SU-DHL-6 (cell line): ENCODE data around the gene CCNC.

ENCODE experiments used
- H2AFZ ChIP-seq: fragments of 200-600 bp; sonication (generic); 2 replicates; pipeline ENCODE4 v1.6.1; 2014; ENCODE audit warnings: low read depth, mild to moderate bottlenecking, moderate library complexity, mixed read lengths, antibody characterized with exemption, low read length; ENCODE audit not compliant: severe bottlenecking
- H3F3A ChIP-seq: fragments of 200-600 bp; shearing (Covaris generic); 2 replicates; pipeline ENCODE4 v1.6.0; 2016; ENCODE audit warnings: antibody characterized with exemption, mild to moderate bottlenecking; ENCODE audit not compliant: insufficient read depth
- H3K27ac ChIP-seq: fragments of 200-600 bp; sonication (generic); 2 replicates; pipeline ENCODE4 v1.5.1; 2016; ENCODE audit warnings: low read depth, mild to moderate bottlenecking, low read length, moderate library complexity, mixed read lengths
- H3K27me3 ChIP-seq: fragments of 200-600 bp; sonication (generic), shearing (Covaris generic); 2 replicates; pipeline ENCODE4 v1.6.0; 2014; ENCODE audit warnings: mild to moderate bottlenecking, low read length
- H3K36me3 ChIP-seq: fragments of 200-600 bp; sonication (generic); 2 replicates; pipeline ENCODE4 v1.6.1; 2014; ENCODE audit warnings: mild to moderate bottlenecking, low read length, mixed read lengths
- H3K4me2 ChIP-seq: fragments of 300-600, 200-600 bp; shearing (Covaris generic), sonication (generic); 2 replicates; pipeline ENCODE4 v1.6.0; 2014; ENCODE audit warnings: low read length, low read depth, mild to moderate bottlenecking; ENCODE audit not compliant: poor library complexity, severe bottlenecking
- H3K4me3 ChIP-seq: fragments of 200-600 bp; sonication (generic); 2 replicates; pipeline ENCODE4 v1.5.1; 2014; ENCODE audit warnings: antibody characterized with exemption, low read length, mild to moderate bottlenecking, mixed read lengths; ENCODE audit not compliant: insufficient read depth, poor library complexity, severe bottlenecking
- H3K79me2 ChIP-seq: fragments of 200-600 bp; sonication (generic); 2 replicates; pipeline ENCODE4 v1.6.1; 2014; ENCODE audit warnings: mild to moderate bottlenecking, low read length, moderate library complexity; ENCODE audit not compliant: insufficient read depth
- H3K9ac ChIP-seq: fragments of 200-600 bp; sonication (generic); 2 replicates; pipeline ENCODE4 v1.7.0; 2014; ENCODE audit warnings: mild to moderate bottlenecking, low read length
- H3K9me2 ChIP-seq: fragments of 200-600 bp; sonication (generic); replicated peaks from 2 replicates; pipeline ENCODE4 v1.6.1; 2014; ENCODE audit warnings: low read length; ENCODE audit not compliant: insufficient read depth
- H3K9me3 ChIP-seq: fragments of 200-600 bp; sonication (generic); 2 replicates; pipeline ENCODE4 v1.6.1; 2014; ENCODE audit warnings: low read length, mixed read lengths; ENCODE audit not compliant: insufficient read depth
- H4K20me1 ChIP-seq: fragments of 200-600 bp; sonication (generic); 2 replicates; pipeline ENCODE4 v1.6.1; 2014; ENCODE audit warnings: low read depth, mild to moderate bottlenecking, antibody characterized with exemption, low read length, moderate library complexity, mixed read lengths
- CTCF ChIP-seq: fragments of 200-600 bp; sonication (generic); IDR thresholded peaks from one replicate; pipeline ENCODE4 v1.5.1; 2017; ENCODE audit warnings: antibody characterized with exemption, mild to moderate bottlenecking, low read length, moderate library complexity; ENCODE audit not compliant: insufficient read depth, poor library complexity, severe bottlenecking
- EZH2phosphoT487 ChIP-seq: fragments of 200-600 bp; sonication (generic), shearing (Covaris generic); conservative IDR thresholded peaks from 2 replicates; pipeline ENCODE4 v1.6.1; 2018; ENCODE audit warnings: mild to moderate bottlenecking, antibody characterized with exemption, low read length, moderate library complexity, mixed read lengths

The CCNC gene

GRCh38 chr6:99568103-99568933 lies at the start of gene CCNC:
TSS of gene CCNC (minus strand) at chr6:99568660. CDS start at chr6:99568527, 133 bp downstream.
- TF ChIP-seq CTCF: no peak
- no peak for TF ChIP-seq EZH2phosphoT487
- Histone ChIP-seq H3K9me3 (no peaks in the 10 kb centered on the region), H3K9me2 (no peaks in the 10 kb centered on the region), H3K79me2 (peaks cover 51% of the 10 kb centered on the region), H2AFZ (peak within 1 kb of the TSS; percentile 93), H3K9ac (peak within 1 kb of the TSS; percentile 84), H3K36me3 (no peaks in the 10 kb centered on the region), H4K20me1 (peaks cover 31% of the 10 kb centered on the region), H3K27ac (peak within 1 kb of the TSS; percentile 45), H3K4me3 (peak within 1 kb of the TSS; percentile 96), H3K27me3 (no peaks in the 10 kb centered on the region), H3K4me2 (peak within 1 kb of the TSS; percentile 87), H3F3A (peaks cover 5% of the 10 kb centered on the region; the same call in 1 of the 2 replicates)

GRCh38 chr6:99617131-99617530 lies 48.7 kb upstream of the CCNC start:
- Histone ChIP-seq H3K9ac (no peak overlapping the region), H3K27ac (no peak overlapping the region), H2AFZ (no peak overlapping the region), H3K9me3 (no peaks in the 10 kb centered on the region), H3K36me3 (no peaks in the 10 kb centered on the region), H3F3A (no peaks in the 10 kb centered on the region), H3K27me3 (no peaks in the 10 kb centered on the region), H3K79me2 (no peaks in the 10 kb centered on the region), H3K4me2 (no peak overlapping the region), H4K20me1 (no peaks in the 10 kb centered on the region), H3K9me2 (no peaks in the 10 kb centered on the region), H3K4me3 (no peak overlapping the region)
- TF ChIP-seq CTCF (no peak), EZH2phosphoT487 (no peak)

- Histone ChIP-seq H4K20me1 (no peaks in the 10 kb centered on the region), H3K36me3 (no peaks in the 10 kb centered on the region), H3K4me2 (no peak overlapping the region), H3F3A (no peaks in the 10 kb centered on the region), H3K27ac (no peak overlapping the region), H2AFZ (no peak overlapping the region), H3K79me2 (no peaks in the 10 kb centered on the region), H3K27me3 (no peaks in the 10 kb centered on the region), H3K9me2 (no peaks in the 10 kb centered on the region), H3K9ac (no peak overlapping the region), H3K4me3 (no peak overlapping the region), H3K9me3 (no peaks in the 10 kb centered on the region)
- TF ChIP-seq CTCF (no peak), EZH2phosphoT487 (no peak)
Observed at GRCh38 chr6:99614430-99615186, 46.1 kb upstream of the CCNC start.
